ENCODE results near the gene CDC16. TPM values are rescaled to one million over a fixed set of nuclear protein-coding genes. Genes with fewer than 3 reads are reported as not detected.
"Not testable (repeated sequence)": the region's sequence is repeated elsewhere in the genome, so short reads cannot be mapped to it uniquely, and the experiment has no call there.

The CDC16 gene
- 26.3 and 29.9 TPM in 2 replicates for total RNA-seq (2014; rRNA removed; shearing (Covaris generic))

GRCh38 chr13:114234645-114235421, at the start of gene CDC16:
Gene CDC16 (plus strand): TSS chr13:114234897. CDS start chr13:114235085, 188 bp downstream.
- no peaks in the 10 kb centered on the region for H3K9me3 ChIP-seq (replicated peaks)
- H3K4me1 ChIP-seq, result peaks cover 12% of the 10 kb centered on the region
- H3K4me3 ChIP-seq, result peak within 1 kb of the TSS; percentile 98
- no peaks in the 10 kb centered on the region for H3K27me3 ChIP-seq
- peaks cover 19% of the 10 kb centered on the region for H3K36me3 ChIP-seq
- H3K27ac ChIP-seq, result peak within 1 kb of the TSS; percentile 70
- DNase-seq, result peak; percentile 94

DNA sequence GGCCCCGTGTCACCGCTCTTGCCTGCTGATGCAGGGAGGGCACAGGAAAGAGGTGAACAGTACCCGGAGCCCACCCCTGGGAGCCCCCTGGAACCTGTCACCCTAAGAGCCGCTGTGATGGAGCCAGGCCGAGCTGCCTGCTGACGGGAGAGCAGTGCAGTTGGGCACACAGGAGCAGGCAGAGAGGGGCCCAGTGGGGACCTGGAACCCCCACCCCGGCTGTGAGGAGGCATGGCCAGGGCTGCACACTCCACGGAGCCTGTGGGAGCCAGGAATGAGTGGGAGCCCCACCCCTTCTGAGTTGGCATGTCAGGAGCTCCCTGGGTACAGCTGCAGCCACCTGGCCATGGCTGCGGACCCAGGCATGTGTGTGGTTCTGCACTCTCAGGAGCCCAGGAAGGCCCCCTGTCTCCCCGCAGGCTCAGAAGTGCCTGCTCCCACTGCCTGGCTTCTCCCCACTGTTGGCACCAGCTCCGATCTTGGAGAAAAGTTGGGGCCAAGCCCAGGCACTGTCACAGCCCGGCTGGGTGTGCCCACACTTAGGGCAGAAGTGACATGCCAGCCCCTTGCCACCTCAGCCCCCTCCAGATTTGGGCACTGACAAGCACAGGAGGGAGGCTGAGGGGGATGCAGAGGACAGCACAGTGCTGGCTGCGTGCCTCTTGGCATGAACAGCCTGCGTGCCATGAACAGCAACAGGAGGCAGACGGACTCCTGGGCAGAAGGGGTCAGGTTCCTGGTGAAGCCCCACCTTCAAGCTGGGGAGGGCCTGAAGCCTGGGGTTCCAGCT, 49.3 kb upstream of the CDC16 start:
- H3K4me3 ChIP-seq, result no peak overlapping the region
- no peak for DNase-seq
- no peaks in the 10 kb centered on the region for H3K4me1 ChIP-seq
- H3K9me3 ChIP-seq (replicated peaks), result peaks cover 3% of the 10 kb centered on the region; the same call in 1 of the 2 replicates
- no peak overlapping the region for H3K27ac ChIP-seq
- H3K36me3 ChIP-seq, result no peaks in the 10 kb centered on the region
- no peaks in the 10 kb centered on the region for H3K27me3 ChIP-seq

DNA sequence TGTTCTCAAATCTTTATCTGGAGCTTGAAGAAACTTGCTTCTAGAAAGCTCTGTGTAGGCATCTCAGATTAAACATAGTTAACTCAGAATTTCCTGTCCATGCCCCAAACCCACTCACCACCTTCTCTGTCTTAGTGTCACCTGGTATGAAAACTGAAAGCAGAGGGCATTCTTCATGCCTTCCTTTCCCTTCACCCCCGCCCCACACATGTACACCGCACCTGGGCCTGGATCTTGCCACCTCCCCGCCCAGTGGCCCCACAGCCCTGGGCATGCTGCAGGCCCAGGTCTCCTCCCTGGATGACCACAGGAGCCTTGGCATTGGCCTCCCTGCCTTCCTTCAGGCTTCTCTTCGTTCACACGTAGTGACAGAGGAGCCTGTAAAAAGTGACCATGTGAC, 39.8 kb upstream of the CDC16 start:
- H3K36me3 ChIP-seq, result no peaks in the 10 kb centered on the region
- no peak for DNase-seq
- no peak overlapping the region for H3K27ac ChIP-seq
- H3K9me3 ChIP-seq (replicated peaks), result peaks cover 3% of the 10 kb centered on the region
- H3K27me3 ChIP-seq, result no peaks in the 10 kb centered on the region
- no peak overlapping the region for H3K4me3 ChIP-seq
- H3K4me1 ChIP-seq, result no peaks in the 10 kb centered on the region

DNA sequence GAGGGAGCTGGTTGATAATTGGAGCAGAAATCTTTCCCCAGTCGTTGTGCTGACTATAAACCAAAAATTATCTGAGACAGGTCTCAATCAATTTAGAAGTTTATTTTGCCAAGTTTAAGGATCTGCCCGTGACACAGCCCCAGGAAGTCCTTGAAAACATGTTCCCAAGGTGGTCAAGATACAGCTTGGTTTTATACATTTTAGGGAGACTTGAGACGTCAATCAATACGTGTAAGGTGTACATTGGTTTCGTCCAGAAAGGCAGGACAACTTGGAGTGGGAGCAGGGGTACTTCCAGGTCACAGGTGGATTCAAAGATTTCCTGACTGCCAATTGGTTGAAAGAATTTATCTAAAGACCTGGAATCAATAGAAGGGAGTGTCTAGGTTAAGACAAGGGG, 38.1 kb upstream of the CDC16 start:
- no peaks in the 10 kb centered on the region; the same call in 1 of the 2 replicates for H3K9me3 ChIP-seq (replicated peaks)

DNA sequence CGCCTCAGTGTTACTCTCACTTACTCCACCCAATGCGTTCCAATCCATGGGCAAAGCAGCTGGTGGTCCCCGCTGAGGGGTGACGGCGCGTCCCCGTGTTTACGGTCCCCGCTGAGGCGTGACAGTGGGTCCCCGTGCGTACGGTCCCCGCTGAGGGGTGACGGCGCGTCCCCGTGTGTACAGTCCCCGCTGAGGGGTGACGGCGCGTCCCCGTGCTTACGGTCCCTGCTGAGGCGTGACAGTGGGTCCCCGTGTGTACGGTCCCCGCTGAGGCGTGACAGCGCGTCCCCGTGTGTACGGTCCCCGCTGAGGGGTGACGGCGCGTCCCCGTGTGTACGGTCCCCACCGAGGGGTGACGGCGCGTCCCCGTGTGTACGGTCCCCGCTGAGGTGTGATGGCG, 36.1 kb upstream of the CDC16 start:
- H3K36me3 ChIP-seq, result no peaks in the 10 kb centered on the region
- no peaks in the 10 kb centered on the region for H3K9me3 ChIP-seq (replicated peaks)
- H3K27ac ChIP-seq, result no peak overlapping the region
- H3K4me3 ChIP-seq, result no peak overlapping the region
- H3K4me1 ChIP-seq, result no peaks in the 10 kb centered on the region
- no peak for DNase-seq
- H3K27me3 ChIP-seq, result no peaks in the 10 kb centered on the region

More for the DNA sequence above, 38.1 kb upstream of the CDC16 start:
- no peaks in the 10 kb centered on the region for H3K36me3 ChIP-seq
- H3K4me3 ChIP-seq, result no peak overlapping the region
- H3K27me3 ChIP-seq, result no peaks in the 10 kb centered on the region
- H3K4me1 ChIP-seq, result no peaks in the 10 kb centered on the region
- DNase-seq, result no peak
- no peak overlapping the region for H3K27ac ChIP-seq

DNA sequence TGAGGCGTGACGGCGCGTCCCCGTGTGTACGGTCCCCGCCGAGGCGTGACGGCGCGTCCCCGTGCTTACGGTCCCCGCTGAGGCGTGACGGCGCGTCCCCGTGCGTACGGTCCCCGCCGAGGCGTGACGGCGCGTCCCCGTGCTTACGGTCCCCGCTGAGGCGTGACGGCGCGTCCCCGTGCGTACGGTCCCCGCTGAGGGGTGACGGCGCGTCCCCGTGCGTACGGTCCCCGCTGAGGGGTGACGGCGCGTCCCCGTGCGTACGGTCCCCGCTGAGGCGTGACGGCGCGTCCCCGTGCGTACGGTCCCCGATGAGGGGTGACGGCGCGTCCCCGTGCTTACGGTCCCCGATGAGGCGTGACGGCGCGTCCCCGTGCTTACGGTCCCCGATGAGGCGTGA, 35.2 kb upstream of the CDC16 start:
- not testable (repeated sequence) for H3K4me1 ChIP-seq; H3K4me3 ChIP-seq; H3K27ac ChIP-seq; DNase-seq; H3K27me3 ChIP-seq; H3K9me3 ChIP-seq (replicated peaks); H3K36me3 ChIP-seq

- H3K4me3 ChIP-seq, result no peak overlapping the region
- DNase-seq, result no peak
Observed at GRCh38 chr13:114199954-114200353, 34.7 kb upstream of the CDC16 start.

DNA sequence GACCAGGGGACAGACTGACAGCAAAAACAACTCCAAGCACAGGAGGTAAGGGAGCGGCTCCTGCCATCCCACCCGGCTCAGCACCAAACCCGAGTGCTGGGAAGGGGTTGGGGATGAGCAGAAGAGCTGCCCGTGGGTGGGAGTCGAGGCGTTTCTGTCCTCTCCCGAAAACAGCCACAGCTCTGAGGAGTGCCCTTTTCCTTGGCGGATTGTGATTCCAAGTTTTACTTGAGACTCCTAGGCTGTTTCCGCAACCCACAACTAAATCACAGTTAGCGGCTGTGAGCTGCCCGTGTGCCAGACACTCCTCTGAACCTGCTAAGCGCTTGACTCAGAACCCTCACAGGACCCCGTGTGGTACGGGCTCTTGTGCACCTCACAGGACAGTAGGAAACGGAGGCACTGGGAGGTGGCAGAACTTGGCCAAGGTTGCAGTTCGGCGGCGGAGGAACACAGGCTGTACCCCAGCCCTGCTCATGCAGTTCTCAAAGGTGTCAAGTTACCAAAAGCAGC, 34.2 kb upstream of the CDC16 start:
- H3K4me1 ChIP-seq, result no peaks in the 10 kb centered on the region
- H3K27me3 ChIP-seq, result no peaks in the 10 kb centered on the region
- H3K9me3 ChIP-seq (replicated peaks), result no peaks in the 10 kb centered on the region
- H3K27ac ChIP-seq, result no peak overlapping the region
- no peaks in the 10 kb centered on the region for H3K36me3 ChIP-seq
- H3K4me3 ChIP-seq, result no peak overlapping the region
- DNase-seq, result no peak

More at GRCh38 chr13:114199954-114200353, 34.7 kb upstream of the CDC16 start:
- H3K27me3 ChIP-seq, result no peaks in the 10 kb centered on the region
- H3K27ac ChIP-seq, result no peak overlapping the region
- H3K9me3 ChIP-seq (replicated peaks), result no peaks in the 10 kb centered on the region
- H3K36me3 ChIP-seq, result no peaks in the 10 kb centered on the region
- H3K4me1 ChIP-seq, result no peaks in the 10 kb centered on the region

GRCh38 chr13:114202581-114202980, 32.1 kb upstream of the CDC16 start:
- H3K4me1 ChIP-seq, result no peaks in the 10 kb centered on the region
- H3K27ac ChIP-seq, result no peak overlapping the region
- no peaks in the 10 kb centered on the region for H3K36me3 ChIP-seq
- no peak for DNase-seq
- H3K9me3 ChIP-seq (replicated peaks), result no peaks in the 10 kb centered on the region
- H3K4me3 ChIP-seq, result no peak overlapping the region
- no peaks in the 10 kb centered on the region for H3K27me3 ChIP-seq

GRCh38 chr13:114203536-114203935, 31.2 kb upstream of the CDC16 start:
- H3K27ac ChIP-seq, result no peak overlapping the region
- H3K4me1 ChIP-seq, result no peaks in the 10 kb centered on the region
- no peaks in the 10 kb centered on the region for H3K9me3 ChIP-seq (replicated peaks)
- no peak overlapping the region for H3K4me3 ChIP-seq
- DNase-seq, result no peak
- no peaks in the 10 kb centered on the region for H3K36me3 ChIP-seq
- H3K27me3 ChIP-seq, result no peaks in the 10 kb centered on the region

DNA sequence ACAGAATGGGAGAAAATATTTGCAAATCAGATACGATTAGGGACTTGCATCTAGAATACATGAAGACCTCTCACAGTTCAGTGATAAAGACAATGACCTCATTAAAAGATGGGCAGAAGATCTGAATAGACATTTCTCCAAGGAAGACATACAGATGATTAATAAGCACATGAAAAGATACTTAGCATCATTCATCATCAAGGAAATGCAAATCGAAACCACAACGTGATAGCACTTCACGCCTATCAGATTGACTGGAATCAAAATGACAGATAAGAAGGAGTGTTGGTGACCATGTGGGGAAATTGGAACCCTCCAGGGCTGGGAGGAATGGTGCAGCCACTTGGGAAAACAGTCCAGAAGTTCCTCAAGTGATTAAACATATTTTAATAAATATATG, 29.8 kb upstream of the CDC16 start:
- Histone ChIP-seq H3K4me3 (no peak overlapping the region), H3K27ac (no peak overlapping the region), H3K27me3 (no peaks in the 10 kb centered on the region), H3K36me3 (no peaks in the 10 kb centered on the region), H3K4me1 (no peaks in the 10 kb centered on the region), H3K9me3 (replicated peaks) (no peaks in the 10 kb centered on the region)
- no peak for DNase-seq

DNA sequence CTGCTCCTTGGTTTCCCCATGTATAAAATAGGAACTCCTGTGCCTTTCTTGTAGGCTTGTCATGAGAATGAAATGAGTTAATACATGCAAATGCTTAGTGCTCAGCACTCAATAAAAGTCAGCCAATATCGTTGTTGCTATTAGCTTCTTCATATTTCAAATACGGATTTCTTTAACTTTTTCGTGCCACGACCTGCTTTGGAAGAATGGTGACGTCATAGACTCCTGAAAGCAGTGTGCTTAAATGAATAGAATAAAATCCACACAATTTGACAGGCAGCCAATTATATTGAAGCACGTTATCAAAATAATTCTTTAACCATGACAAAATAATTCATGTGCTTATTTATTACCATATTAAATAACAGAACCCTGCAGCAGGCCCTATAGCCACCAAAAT, 26.6 kb upstream of the CDC16 start:
- no peaks in the 10 kb centered on the region for H3K9me3 ChIP-seq (replicated peaks)
- no peak overlapping the region for H3K27ac ChIP-seq
- no peaks in the 10 kb centered on the region for H3K27me3 ChIP-seq
- no peaks in the 10 kb centered on the region for H3K36me3 ChIP-seq
- DNase-seq, result no peak
- peaks cover 4% of the 10 kb centered on the region; the same call in 1 of the 2 replicates for H3K4me1 ChIP-seq
- H3K4me3 ChIP-seq, result no peak overlapping the region

DNA sequence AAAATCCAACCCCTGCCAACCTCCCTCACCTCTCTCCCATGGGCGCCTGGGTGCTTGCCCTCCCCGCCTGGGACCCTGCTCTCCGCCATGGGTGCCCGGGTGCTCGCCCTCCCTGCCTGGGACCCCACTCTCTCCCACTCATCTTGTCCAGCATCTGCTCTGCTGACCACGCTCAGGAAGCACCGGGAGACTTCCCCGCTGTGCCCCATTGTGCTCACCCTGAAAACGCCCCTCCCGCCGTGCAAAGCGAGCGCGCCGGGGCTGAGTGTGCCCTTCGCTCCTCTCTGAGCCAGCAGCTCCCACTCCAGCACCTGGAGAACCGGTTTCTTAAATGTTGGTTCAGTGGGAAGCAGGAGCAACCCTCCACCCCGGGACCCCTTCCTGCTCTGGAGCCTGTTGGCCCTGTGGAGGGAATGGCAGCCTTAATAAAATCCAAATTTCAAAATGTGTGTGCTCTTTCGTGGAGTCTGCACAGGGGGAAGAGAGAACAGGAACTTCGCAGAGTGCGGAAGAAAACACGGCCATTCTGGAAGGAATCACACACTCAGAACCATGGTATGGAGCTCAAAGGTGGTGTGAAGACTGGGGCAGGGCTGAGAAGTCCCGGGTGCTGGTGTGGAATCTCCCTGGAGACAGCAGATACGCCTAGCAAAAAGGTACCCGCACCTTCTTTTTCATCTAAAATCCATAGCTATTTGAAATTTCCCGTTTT, 23.1 kb upstream of the CDC16 start:
- Histone ChIP-seq H3K9me3 (replicated peaks) (peaks cover 2% of the 10 kb centered on the region; the same call in 1 of the 2 replicates), H3K4me1 (peaks cover 4% of the 10 kb centered on the region; the same call in 1 of the 2 replicates), H3K36me3 (no peaks in the 10 kb centered on the region), H3K27ac (no peak overlapping the region), H3K27me3 (no peaks in the 10 kb centered on the region), H3K4me3 (no peak overlapping the region)
- DNase-seq, result no peak

- no peak for DNase-seq
- Histone ChIP-seq H3K27ac (no peak overlapping the region), H3K9me3 (replicated peaks) (peaks cover 3% of the 10 kb centered on the region; the same call in 1 of the 2 replicates), H3K4me3 (no peak overlapping the region), H3K27me3 (no peaks in the 10 kb centered on the region), H3K4me1 (peaks cover 4% of the 10 kb centered on the region; the same call in 1 of the 2 replicates), H3K36me3 (no peaks in the 10 kb centered on the region)
Observed at GRCh38 chr13:114212158-114212495, 22.6 kb upstream of the CDC16 start.
